ENCODE measurements around the gene GYS1. TPM values are rescaled to one million over a fixed set of nuclear protein-coding genes. Genes with fewer than 3 reads are reported as not detected.

Gene GYS1
- total and polyA plus RNA-seq, 2 of the 8 experiments (the other 6 are each of a cell fraction or from before 2014, with no cell fraction given): 30.0 to 38.7 TPM

DNA sequence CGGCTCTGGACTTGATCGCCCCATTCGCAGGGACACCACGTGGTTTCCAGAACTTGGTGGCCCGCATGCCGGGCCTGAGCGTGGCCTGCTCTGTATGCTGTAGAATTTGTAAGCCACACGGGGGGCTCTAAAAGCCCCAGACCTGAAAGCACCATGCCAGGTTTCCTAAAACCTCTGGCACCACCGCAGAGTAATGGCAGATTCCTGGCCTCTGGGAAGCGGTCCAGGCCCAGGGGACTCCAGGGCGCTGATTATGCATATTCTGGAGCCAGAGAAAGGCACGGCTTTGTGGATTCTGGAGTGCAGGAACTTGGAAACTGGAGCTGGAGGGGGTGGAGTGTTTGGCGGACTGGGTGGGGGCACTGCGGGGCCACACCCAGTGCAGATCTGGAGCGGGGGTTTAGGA is 24.3 kb downstream of the GYS1 start:
- Histone ChIP-seq H3K79me2 (ENCODE audit: control insufficient read depth in 1 of 2, insufficient read depth in 2 of 2, low read length in 2 of 2) (peaks cover 0 to 13% of the 10 kb centered on the region in 2 experiments; a peak in 2 of 4 replicates), H3K36me3 (ENCODE audit: control insufficient read depth in 2 of 4, insufficient read depth in 4 of 4, low read length in 3 of 4) (peaks cover 2 to 29% (median 13%) of the 10 kb centered on the region in 4 experiments; a peak in 5 of 8 replicates), H3K18ac (ENCODE audit: extremely low read depth, low read length) (no peak overlapping the region), H3K27ac (ENCODE audit: low read depth, low read length) (no peak overlapping the region), H2BK120ac (replicated peaks; ENCODE audit: low read depth, low read length) (no peak overlapping the region), H2AK5ac (ENCODE audit: low read depth, low read length) (no peak overlapping the region), H3K4me3 (ENCODE audit: extremely low read depth in 1 of 4, insufficient read depth in 2 of 4, low read depth in 3 of 4, low read length in 4 of 4) (no peak overlapping the region), H4K91ac (replicated peaks; ENCODE audit: insufficient read length, low read length) (no peak overlapping the region), H3K79me1 (ENCODE audit: low read depth, low read length) (peaks cover 2% of the 10 kb centered on the region; the same call in 1 of the 2 replicates), H3K56ac (replicated peaks; ENCODE audit: insufficient read length, low read depth, low read length) (no peak overlapping the region), H4K8ac (ENCODE audit: extremely low read depth, insufficient read depth, low read length) (no peak overlapping the region), H3K9ac (replicated peaks in 1 of 4; ENCODE audit: extremely low read depth in 1 of 4, low read depth in 3 of 4, low read length in 3 of 4) (no peak overlapping the region), H3K4me1 (replicated peaks in 1 of 4; ENCODE audit: control insufficient read depth in 3 of 4, insufficient read depth in 4 of 4, low read length in 3 of 4) (peaks cover 4 to 11% (median 7%) of the 10 kb centered on the region in 4 experiments), H2AFZ (ENCODE audit: low read length) (no peak overlapping the region), H3K23ac (ENCODE audit: insufficient read length) (no peak overlapping the region), H3K27me3 (replicated peaks in 1 of 4; ENCODE audit: control insufficient read depth in 3 of 4, extremely low read depth in 1 of 4, insufficient read depth in 3 of 4, low read length in 3 of 4) (no peaks in the 10 kb centered on the region), H3K9me3 (ENCODE audit: insufficient read depth in 2 of 2, low read depth in 1 of 2, low read length in 1 of 2) (no peaks in the 10 kb centered on the region), H4K20me1 (replicated peaks in 1 of 2; ENCODE audit: control insufficient read depth in 1 of 2, insufficient read depth in 2 of 2, low read length in 2 of 2) (peaks cover 3 to 13% of the 10 kb centered on the region in 2 experiments), H2BK15ac (ENCODE audit: low read length) (no peak overlapping the region), H2BK20ac (ENCODE audit: low read length) (no peak overlapping the region), H3K23me2 (ENCODE audit: low read depth, low read length) (peaks cover 14% of the 10 kb centered on the region; the same call in 1 of the 2 replicates), H2BK12ac (ENCODE audit: low read depth, low read length) (no peak overlapping the region), H3K4ac (replicated peaks; ENCODE audit: insufficient read length, low read depth, low read length) (no peak overlapping the region), H3K14ac (ENCODE audit: insufficient read length) (no peak overlapping the region), H4K5ac (ENCODE audit: insufficient read length, low read depth, low read length) (no peak overlapping the region), H3K4me2 (ENCODE audit: insufficient read depth in 1 of 2, low read depth in 2 of 2, low read length in 2 of 2) (no peak overlapping the region), H2BK5ac (ENCODE audit: low read depth, low read length) (no peak overlapping the region)
- POLR2A ChIA-PET (ENCODE audit: partially characterized antibody): interaction anchor here (0.8 to 4.6 kb wide), 6 partner anchors 9 to 96 kb away, joined by 3 to 27 read pairs (median 6); partner anchors contain the start of genes NUCB1 and PPP1R15A
- CTCF ChIA-PET (ENCODE audit: partially characterized antibody): interaction anchor here (1.0 to 3.0 kb wide), 2 partner anchors 34 to 180 kb away, joined by 4 to 14 read pairs; no protein-coding TSS in a partner anchor
- FAIRE-seq (no peak), DNase-seq (ENCODE audit: low read depth in 1 of 2, low spot score in 2 of 2) (no peak)
- WGBS, 2 experiments (ENCODE audit: extremely low coverage in 1 of 2, insufficient coverage in 1 of 2, insufficient read length in 1 of 2, insufficient replicate concordance in 2 of 2, low coverage in 1 of 2, low lambda C conversion rate in 2 of 2, missing lambda C conversion rate in 1 of 2): 94% methylated on average over 15 of the region's 15 CpGs; no CpG with 5 or more reads in 1 of the 2 experiments

All from H1 (cell line).